GM12878 (cell line): Measurements from ENCODE around the gene ADAM15. TPM values are rescaled to one million over a fixed set of nuclear protein-coding genes. Genes with fewer than 3 reads are reported as not detected.

Experiments
- ATAC-seq: fragments of 200-7000 bp; cut with Tn5 transposase; 3 replicates; pipeline ENCODE4 v1.9.1; 2020; ENCODE audit warnings: mild to moderate bottlenecking, moderate library complexity
- BruUV-seq: library from RNA; stranded (reverse); fragments of 400-500 nt; replicated peaks from 2 replicates; lab custom pipeline; 2021; lab: Mats Ljungman, UMichigan
- CTCF ChIA-PET: fragments of 300-600 bp; sonication (Branson Sonifier 250); formaldehyde crosslinking; extraction: SDS; loops from one replicate; lab custom pipeline; 2021; ENCODE audit warnings: inconsistent platforms; lab: Yijun Ruan, JAX
- POLR2A ChIA-PET: fragments of 350-600 bp; formaldehyde crosslinking; extraction: SDS; loops from one replicate; lab custom pipeline; 2021; ENCODE audit warnings: inconsistent platforms; lab: Charles Lee
- RAD21 ChIA-PET: fragments of 300-600 bp; sonication (Branson Sonifier 250); formaldehyde crosslinking; loops from one replicate; lab custom pipeline; 2023; ENCODE audit warnings: antibody characterized with exemption; ENCODE audit not compliant: unreplicated experiment; lab: Charles Lee
- SMC1A ChIA-PET: fragments of 300-600 bp; sonication (Branson Sonifier 250); formaldehyde crosslinking; loops from one replicate; lab custom pipeline; 2023; ENCODE audit not compliant: unreplicated experiment, uncharacterized antibody; lab: Charles Lee
- DNase-seq: peaks from one replicate; pipeline ENCODE4 v3.0.0-alpha.2; 2011; ENCODE audit warnings: low read depth, low spot score
- FAIRE-seq: peaks from 3 replicates; lab custom pipeline; 2011; peaks lifted over from hg19 to GRCh38; lab: Jason Lieb, UNC
- H2AFZ ChIP-seq: 2 replicates; pipeline ENCODE4 v1.6.0; 2011; ENCODE audit warnings: low read depth, low read length, control low read depth; ENCODE audit not compliant: control insufficient read depth
- H3K27ac ChIP-seq: 2 replicates; pipeline ENCODE4 v1.5.1; 2011; ENCODE audit warnings: control low read depth; ENCODE audit not compliant: control insufficient read depth, insufficient read depth
- H3K27me3 ChIP-seq, 2 experiments: replicated peaks in 1 of 2; 2 replicates each; pipeline versions ENCODE4 v1.6.0 to v1.6.1; 2011; ENCODE audit warnings: low read length in 1 of 2; ENCODE audit not compliant: control insufficient read depth in 2 of 2, insufficient read depth in 2 of 2
- H3K36me3 ChIP-seq, 2 experiments: 2 replicates each; pipeline ENCODE4 v1.5.1; 2011; ENCODE audit warnings: low read length in 1 of 2; ENCODE audit not compliant: control insufficient read depth in 2 of 2, insufficient read depth in 2 of 2
- H3K4me1 ChIP-seq: 2 replicates; pipeline ENCODE4 v1.6.1; 2011; ENCODE audit warnings: mild to moderate bottlenecking, low read length, moderate library complexity, mixed read lengths; ENCODE audit not compliant: control insufficient read depth, insufficient read depth
- H3K4me2 ChIP-seq: 2 replicates; pipeline ENCODE4 v1.6.0; 2011; ENCODE audit warnings: control low read depth; ENCODE audit not compliant: control insufficient read depth, insufficient read depth
- H3K4me3 ChIP-seq: fragments of 200-600 bp; sonication (generic); 2 replicates; pipeline ENCODE4 v1.5.1; 2016
- H3K79me2 ChIP-seq: 2 replicates; pipeline ENCODE4 v1.6.0; 2011; ENCODE audit warnings: low read length; ENCODE audit not compliant: control insufficient read depth, insufficient read depth
- H3K9ac ChIP-seq: 2 replicates; pipeline ENCODE4 v1.8.0; 2011; ENCODE audit warnings: low read length, control low read depth, mixed read lengths; ENCODE audit not compliant: control insufficient read depth, insufficient read depth
- H3K9me3 ChIP-seq: replicated peaks from 3 replicates; pipeline ENCODE4 v1.5.1; 2011; ENCODE audit warnings: mild to moderate bottlenecking, low read length; ENCODE audit not compliant: control insufficient read depth, insufficient read depth
- H4K20me1 ChIP-seq: 2 replicates; pipeline ENCODE4 v1.6.0; 2011; ENCODE audit not compliant: control insufficient read depth, insufficient read depth
- BRCA1 ChIP-seq: IDR thresholded peaks from 2 replicates; pipeline ENCODE4 v1.6.1; 2011; ENCODE audit warnings: low read depth, low read length, improper control_type of control experiment
- CUX1 ChIP-seq: IDR thresholded peaks from 2 replicates; pipeline ENCODE4 v1.6.1; 2012; ENCODE audit warnings: improper control_type of control experiment, low read depth, low read length; ENCODE audit not compliant: insufficient replicate concordance
- ETV6 ChIP-seq, 2 experiments: fragments of 450-650 bp in 1 of 2; IDR thresholded peaks in 1 of 2; conservative IDR thresholded peaks in 1 of 2; 2 replicates each; pipeline ENCODE4 v1.6.1; 2014; ENCODE audit warnings: antibody characterized with exemption in 1 of 2, borderline replicate concordance in 1 of 2, low read depth in 1 of 2, mild to moderate bottlenecking in 1 of 2, moderate library complexity in 1 of 2
- RBBP5 ChIP-seq: fragments of 200-600 bp; sonication (generic); conservative IDR thresholded peaks from 2 replicates; pipeline ENCODE4 v1.6.1; 2016
- STAT3 ChIP-seq: IDR thresholded peaks from 2 replicates; pipeline ENCODE4 v1.6.1; 2011; ENCODE audit warnings: low read depth, low read length, improper control_type of control experiment
- SUPT20H ChIP-seq: IDR thresholded peaks from 2 replicates; pipeline ENCODE4 v1.6.1; 2011; ENCODE audit warnings: low read depth, mild to moderate bottlenecking, low read length, moderate library complexity, borderline replicate concordance; ENCODE audit not compliant: control insufficient read depth
- WGBS: methylation state at CpG from one replicate; pipeline ENCODE4 v1.1.6; 2016; ENCODE audit warnings: low lambda C conversion rate; ENCODE audit not compliant: insufficient replicate concordance, insufficient coverage; ENCODE audit errors: missing lambda C conversion rate; 5-methylcytosine and 5-hydroxymethylcytosine counted together
- in situ Hi-C: fragments of 300-500 bp; cut with MboI; formaldehyde crosslinking; loops from 9 replicates; pipeline ENCODE4 v1.14.3; 2018; ENCODE audit warnings: mixed read lengths
- intact Hi-C: fragments of 100-400 bp; cut with micrococcal nuclease; formaldehyde crosslinking; loops from one replicate; pipeline ENCODE4 v1.14.2; 2022; ENCODE audit not compliant: unreplicated experiment
- polyA plus RNA-seq, 11 experiments: library from polyadenylated mRNA; depleted of rRNA in 4 of 11; unstranded in 6 of 11; stranded (reverse) in 5 of 11; fragments of >200 nt; fragmentation: Nextera tagmentation in 4 of 11; fragmentation: Illumina TruSeq in 1 of 11; extraction: Ambion mirVana in 4 of 11; extraction: Trizol in 1 of 11; gene quantifications; 1 replicate in 1 of 11; 2 replicates in 10 of 11; pipeline versions ENCODE4 v1.2.1 to v1.2.3, GENCODE V29; 2011 to 2016; ENCODE audit warnings: inconsistent platforms in 2 of 11, missing spikeins in 2 of 11, low read depth in 1 of 11
- total RNA-seq, 4 experiments: library from RNA; depleted of rRNA in 3 of 4; stranded (reverse); fragments of >200 nt in 3 of 4; fragmentation: Illumina TruSeq in 1 of 4; extraction: Trizol in 1 of 4; gene quantifications; 2 replicates each; pipeline versions ENCODE4 v1.2.1 to v1.2.3, GENCODE V29; 2013 to 2021

ADAM15 gene
- total and polyA plus RNA-seq, 10 of the 15 experiments (the other 5 are each of a cell fraction or from before 2014, with no cell fraction given), result 0.29 to 38.8 (median 14.7) TPM

GRCh38 chr1:155106862-155107261, 55.7 kb downstream of the ADAM15 start:
- intact Hi-C loops, result no loop called here
- H3K4me2 ChIP-seq, result no peak overlapping the region
- DNase-seq (no peak), ATAC-seq (no peak), FAIRE-seq (no peak)
- ChIA-PET RAD21 (no interaction called here), SMC1A (interaction anchor here (1.2 to 2.1 kb wide), 3 partner anchors 11 to 66 kb away, joined by 5 read pairs; partner anchors contain the start of gene KRTCAP2), POLR2A (no interaction called here), CTCF (interaction anchor here (1.2 to 3.0 kb wide), 4 partner anchors 8 to 15 kb away, joined by 3 to 9 read pairs (median 6); no protein-coding TSS in a partner anchor)
- H3K9ac ChIP-seq, result no peak overlapping the region
- no TSS peak for BruUV-seq
- H3K9me3 ChIP-seq, result no peaks in the 10 kb centered on the region
- H3K27me3 ChIP-seq, result no peaks in the 10 kb centered on the region
- no peak overlapping the region for H3K27ac ChIP-seq
- no peaks in the 10 kb centered on the region for H4K20me1 ChIP-seq
- H3K79me2 ChIP-seq, result no peaks in the 10 kb centered on the region
- no peaks in the 10 kb centered on the region for H3K36me3 ChIP-seq
- H2AFZ ChIP-seq, result no peak overlapping the region
- H3K4me1 ChIP-seq, result no peaks in the 10 kb centered on the region
- TF ChIP-seq BRCA1 (no peak), CUX1 (no peak), STAT3 (no peak), ETV6 (conservative IDR thresholded peaks at IDR 0.05 in 1 of 2, IDR thresholded peaks at IDR 0.05 in 1 of 2; ENCODE audit: borderline replicate concordance in 1 of 2, low read depth in 1 of 2) (no peak), RBBP5 (no peak), SUPT20H (no peak)
- H3K4me3 ChIP-seq, result no peak overlapping the region
- in situ Hi-C loops, result no loop called here
- 39% methylated on average over 6 of the region's 6 CpGs for WGBS
